GM18870 (cell line): ENCODE results near the gene CFDP1.
A peak's percentile ranks its signal among the peaks of the same experiment; 100 is the strongest.

Experiments used
- ATAC-seq: cut with Tn5 transposase; IDR thresholded peaks from one replicate; pipeline ENCODE4 v1.9.1; 2021; ENCODE audit warnings: moderate library complexity; ENCODE audit not compliant: unreplicated experiment

Gene CFDP1

DNA sequence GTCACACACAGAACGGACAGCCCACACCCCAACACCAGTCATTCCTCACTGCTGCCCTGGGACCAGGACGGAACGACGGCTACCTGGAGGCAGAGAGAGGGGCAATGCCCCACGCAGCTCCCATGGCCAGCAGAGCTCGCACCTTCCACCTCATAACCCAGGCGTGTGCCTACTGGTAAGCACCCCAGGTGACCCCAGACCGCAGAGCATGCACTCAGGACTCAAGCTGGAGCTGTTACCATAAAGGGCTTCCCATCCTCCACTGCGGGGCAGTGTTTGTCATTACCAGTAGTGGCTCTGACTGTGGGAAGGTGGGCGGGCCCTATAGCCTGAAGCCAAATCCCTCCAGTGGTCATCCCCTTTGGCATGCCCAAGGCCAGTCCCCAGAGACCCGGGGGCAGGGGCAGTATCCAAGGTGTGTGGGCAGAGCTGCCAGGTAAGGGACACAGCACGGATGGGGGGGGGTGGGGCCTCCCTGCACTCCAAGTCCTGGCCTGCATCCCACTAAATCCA lies 177.2 kb downstream of the CFDP1 start:
- no peak for ATAC-seq

DNA sequence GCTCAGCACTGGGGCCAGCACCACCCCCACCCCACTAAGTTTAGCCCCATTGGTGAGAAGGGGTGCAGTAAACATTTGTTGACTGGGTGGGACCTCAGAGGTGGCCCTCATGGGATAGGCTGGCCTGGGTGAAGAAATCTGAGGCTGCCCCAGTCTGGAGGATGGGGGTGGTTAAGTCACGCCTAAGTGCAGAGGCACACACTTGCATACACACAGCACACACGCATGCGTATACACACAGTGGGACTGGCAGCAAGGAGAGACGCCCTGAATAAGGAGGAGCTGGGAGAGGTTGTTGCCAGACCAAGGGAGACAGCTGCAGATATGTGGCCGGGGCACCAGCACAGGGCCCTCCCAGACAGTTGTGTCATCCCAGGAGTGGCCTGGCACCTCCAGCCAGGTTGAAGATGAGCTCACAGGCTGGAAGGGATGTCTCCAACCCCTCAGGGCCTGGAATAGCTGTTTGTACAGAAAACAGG lies 178.9 kb downstream of the CFDP1 start:
- ATAC-seq, result no peak

DNA sequence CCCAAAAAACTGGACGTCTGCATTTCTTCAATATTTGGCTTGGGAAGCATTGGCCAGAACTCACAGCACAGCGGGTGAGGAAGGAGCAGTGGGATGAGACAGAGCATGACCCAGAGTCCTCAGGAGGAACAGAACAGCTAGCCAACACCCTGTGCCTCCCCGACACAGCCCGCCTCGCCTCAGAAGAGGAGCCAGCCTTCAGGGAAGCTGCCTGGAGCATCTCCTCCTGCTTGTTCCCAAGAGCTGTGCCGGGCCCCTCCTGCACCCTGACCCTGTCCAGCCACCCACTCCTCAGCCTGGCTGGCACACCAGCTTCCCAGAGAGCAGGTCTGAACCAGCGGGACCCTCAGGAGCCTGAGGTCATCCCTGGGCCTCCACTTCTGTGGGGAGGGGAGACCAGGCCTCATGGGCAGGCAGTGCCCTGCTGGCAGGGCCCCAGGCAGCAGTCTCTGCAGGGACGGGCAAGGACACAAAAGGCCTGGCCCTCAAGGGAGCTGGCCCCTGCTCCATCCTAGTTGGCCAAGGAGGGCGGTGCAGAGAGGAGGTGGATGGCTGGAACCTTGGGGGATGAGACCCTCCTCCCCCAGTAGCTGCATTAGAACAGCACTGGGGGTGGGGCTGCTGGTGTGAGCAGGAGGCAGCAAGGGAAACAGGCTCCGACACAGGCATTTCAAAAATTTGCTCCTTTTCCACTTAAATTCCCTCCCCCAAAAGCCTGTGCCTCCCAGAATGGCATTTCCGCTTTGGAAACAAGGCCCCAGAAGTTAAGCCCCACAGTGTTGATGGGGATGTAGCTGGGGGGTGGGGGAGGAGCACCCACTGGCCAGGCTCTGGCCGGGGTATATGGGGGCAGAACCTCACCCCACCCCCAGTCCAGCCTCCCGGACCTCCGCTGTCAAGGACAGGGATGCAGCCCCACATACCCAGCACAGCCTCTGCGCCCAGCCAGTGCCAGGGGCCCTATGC lies 180.1 kb downstream of the CFDP1 start:
- ATAC-seq, result no peak

DNA sequence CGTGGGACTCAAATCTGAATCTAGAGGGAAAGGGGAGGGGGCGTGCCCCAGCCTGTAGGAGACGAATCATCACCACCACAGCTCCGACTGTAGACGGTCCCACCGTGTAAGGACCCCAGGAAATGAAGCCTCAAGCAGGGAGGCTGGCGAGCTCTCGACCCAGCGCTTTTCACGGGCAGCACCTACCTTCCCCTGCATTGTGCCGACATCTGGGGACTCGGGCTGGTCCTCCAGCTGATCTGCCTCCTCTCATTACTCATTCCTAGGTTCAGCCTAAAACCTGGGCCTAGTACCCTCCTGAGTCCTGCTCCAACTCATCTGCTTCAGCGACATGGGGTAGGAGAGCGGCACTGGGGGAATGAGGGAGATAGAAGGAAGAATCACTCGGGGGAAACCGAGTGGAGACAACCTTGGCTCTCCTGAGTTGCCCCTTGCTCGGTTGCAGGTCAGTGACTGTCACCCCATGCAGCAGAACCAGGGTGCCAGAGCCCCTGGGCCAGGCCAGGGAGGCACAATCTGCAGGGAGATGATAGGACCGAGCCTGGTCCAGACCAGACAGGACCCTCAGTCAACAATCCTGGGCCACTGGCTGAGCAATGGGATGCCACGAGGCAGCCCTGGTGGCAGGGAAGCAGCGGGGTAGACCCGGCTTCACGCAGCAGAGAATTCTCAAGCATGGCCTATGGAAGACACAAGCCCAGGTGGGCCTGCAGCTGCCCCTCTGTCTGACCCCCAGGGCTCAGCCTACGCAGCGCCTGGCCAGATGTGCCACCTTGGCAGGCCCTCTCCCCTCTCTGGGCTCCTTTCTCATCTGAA lies 181.0 kb downstream of the CFDP1 start:
- no peak for ATAC-seq

DNA sequence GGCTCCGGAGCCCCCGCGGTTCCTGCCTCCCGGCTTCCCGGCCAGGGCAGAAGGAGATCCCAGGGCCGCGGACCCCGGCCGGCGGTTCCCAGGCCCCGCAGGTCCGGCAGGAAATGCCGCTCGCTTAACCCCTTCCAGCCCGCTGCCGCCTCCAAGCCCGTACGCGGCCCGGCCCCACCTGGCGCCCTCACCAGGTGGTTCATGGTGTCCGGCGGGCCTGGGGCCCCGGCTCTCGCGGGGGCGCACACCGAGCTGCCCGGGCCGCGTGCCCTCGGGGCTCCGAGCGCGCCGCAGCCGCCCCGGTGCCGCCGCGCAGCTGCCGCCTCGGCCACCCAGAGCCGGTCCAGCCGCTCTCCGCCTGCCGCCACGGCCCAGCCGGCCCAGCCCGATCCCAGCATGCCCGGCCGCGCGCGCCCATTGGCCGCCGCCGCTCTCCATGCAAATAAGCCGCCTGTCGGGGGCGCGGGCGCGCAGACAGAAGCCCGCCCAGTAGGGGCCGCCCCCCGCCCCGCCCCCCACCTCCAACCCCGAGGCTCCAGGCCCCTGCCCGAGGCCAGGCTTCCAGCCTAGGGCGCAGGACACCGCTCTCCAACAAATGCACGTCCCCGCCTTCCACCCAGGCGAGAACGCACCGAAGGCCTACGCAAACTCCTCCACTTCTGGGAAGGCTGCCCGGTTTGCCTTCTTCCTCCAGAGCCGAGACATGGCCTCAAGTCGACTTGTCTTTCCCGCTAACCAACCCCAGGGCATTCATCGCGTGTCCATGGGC lies 181.8 kb downstream of the CFDP1 start, which contains the start of gene BCAR1:
Gene BCAR1, minus strand, starts transcription at position 345 of the 769 bp plus-strand sequence. Its CDS starts 142 bp downstream, at position 203.
- no peak for ATAC-seq

DNA sequence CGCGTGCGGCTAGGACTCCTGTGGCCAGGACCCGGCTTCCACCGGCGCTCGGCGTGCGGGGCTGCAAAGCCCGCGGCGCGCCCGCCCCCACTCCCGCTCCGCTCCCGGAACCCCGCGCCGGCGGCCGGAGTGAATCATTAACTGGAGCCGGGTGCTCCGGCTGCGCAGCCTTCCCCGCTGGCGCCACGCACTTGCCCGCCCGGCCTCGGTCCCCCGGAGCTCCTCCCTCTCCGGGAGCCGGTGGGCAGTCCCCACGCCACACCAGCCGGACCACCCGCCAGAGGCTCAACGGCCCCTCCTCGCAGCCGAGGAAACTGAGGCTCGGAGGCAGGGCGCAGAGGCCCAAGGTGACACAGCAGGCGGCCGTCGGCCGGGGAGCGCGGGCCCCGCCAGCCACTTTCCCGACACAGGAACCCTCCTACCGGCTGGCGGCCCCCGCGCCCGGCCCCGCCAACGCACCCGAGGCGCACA lies 182.5 kb downstream of the CFDP1 start:
- no peak for ATAC-seq

DNA sequence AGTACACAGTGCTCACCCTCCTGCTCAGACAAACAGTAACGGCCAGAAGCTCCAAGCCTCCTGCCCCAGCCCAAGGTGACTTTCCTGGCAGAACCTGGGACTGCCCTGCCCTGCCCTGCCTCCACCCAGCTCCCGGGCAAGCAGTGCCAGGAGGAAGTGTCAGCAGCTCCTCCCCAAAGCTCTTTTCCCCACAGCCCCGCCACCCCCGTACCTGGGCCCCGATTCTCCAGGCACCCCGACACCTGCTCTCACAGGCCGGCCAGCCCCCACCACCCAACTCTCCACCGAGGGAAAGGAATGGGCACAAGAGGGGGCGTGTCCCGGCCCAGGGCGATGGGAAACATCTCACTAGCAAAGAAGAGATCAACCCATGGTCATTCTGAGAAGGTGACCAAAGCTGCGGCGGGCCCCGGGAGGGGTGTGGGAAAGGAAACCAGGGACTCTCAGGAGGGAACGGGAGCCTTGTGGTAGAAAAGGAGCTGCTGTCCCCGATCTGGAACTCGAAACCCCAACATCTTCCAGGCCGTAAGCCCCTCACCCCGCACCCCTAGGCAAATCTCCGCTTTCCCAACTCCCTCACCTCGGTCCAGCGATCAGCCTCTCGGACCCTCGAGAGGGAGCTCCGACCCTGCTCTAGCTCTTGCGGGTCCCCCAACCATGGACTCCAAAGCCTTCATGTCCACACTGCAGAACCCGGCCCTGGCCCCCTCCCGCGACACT lies 183.1 kb downstream of the CFDP1 start:
- ATAC-seq, result no peak

DNA sequence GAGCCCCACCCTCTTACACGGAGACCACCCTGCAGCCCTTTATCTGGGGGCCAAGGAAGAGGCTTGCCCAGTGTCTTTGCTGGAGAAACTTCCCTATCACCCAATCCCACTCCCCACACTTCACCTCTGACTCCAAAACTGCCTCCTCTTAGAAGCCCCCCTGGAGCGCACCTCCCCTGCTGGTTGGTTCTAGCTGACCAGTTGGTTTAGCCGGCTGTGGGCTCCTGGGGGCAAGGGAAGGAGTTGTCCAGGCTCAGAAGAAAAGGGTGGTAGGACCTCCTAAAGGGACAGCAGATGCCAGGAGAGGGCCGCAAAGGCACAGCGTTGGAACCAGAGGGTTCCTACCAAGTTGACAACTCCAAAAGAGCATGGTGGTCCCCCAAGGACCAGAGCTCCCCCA lies 183.9 kb downstream of the CFDP1 start:
- no peak for ATAC-seq

DNA sequence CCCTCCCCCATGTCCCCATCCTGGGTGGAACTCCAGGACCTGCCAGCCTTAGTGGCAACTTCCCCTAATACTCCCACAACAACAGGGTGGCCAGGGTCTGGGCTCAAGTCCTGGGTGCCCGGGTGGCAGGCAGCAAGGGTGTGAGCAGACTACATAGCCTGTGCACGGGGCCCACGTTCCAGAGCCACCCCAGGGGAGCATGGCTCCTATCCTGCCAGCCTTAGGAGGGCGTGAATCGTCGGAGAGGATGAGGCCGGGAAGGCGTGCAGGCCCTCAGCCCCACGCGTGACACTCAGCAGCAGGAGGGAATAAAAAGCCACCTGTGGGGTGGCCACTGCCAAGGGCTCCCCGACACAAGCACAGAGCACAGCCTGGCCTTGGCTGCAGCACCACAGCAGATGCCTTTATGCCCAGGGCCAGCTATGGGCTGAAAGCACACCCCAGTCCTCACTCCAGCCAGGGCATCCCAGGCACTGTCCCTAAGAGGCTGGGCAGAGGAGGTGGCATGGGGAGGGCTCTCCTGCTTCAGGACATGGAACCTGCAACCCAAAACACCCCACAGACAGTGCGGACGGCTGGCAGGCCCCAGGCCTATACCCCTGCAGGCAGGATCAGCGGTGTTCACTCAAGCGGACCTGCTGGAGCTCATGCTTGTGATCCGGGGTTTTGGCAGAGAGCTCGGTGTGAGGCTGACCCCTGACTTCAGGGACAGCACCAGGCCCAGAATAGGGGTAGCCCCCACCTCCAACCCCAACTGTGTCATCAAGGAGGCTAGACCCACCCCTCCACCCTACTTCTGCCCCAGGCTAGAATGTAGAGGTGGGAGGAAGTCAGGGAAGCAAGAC lies 184.5 kb downstream of the CFDP1 start:
- ATAC-seq, result no peak

DNA sequence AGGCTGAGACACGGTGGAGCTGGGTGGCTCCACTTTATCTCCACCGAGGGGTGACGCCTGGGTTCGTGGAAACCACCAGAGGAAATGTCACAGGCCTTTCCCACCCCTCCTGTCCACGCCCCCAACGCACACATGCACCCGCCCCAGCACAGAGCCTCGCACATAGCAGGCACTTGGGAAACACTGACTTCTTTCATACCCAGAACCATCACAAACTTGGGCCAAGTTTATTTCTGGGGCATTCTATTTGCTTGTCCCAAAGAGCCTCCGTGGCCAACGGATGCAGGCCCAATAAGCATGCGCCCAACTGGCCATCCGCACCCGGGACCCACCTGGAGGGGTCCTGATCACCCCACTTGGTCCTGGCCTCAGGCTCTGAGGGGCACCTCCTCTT lies 185.2 kb downstream of the CFDP1 start:
- ATAC-seq, result no peak

DNA sequence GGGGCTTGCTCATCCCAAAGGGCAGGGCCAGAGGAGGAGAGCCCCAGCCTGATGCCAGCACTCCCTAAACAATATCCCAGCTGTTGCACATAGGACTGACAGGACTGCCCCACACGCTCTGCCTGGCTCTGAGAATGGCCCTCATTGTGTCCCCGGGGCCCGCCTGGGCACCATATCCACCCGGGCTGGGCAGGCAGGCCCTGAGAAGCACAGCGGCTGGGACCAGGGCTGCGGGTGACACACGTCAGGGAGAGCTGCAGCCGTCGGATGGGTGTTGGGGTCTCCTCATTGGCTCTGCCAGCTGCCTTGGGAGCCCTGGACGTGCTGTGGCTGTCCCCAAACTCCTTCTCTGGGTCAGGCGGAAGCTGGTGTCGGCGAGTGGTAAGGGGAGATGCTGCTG lies 186.1 kb downstream of the CFDP1 start:
- ATAC-seq, result no peak

DNA sequence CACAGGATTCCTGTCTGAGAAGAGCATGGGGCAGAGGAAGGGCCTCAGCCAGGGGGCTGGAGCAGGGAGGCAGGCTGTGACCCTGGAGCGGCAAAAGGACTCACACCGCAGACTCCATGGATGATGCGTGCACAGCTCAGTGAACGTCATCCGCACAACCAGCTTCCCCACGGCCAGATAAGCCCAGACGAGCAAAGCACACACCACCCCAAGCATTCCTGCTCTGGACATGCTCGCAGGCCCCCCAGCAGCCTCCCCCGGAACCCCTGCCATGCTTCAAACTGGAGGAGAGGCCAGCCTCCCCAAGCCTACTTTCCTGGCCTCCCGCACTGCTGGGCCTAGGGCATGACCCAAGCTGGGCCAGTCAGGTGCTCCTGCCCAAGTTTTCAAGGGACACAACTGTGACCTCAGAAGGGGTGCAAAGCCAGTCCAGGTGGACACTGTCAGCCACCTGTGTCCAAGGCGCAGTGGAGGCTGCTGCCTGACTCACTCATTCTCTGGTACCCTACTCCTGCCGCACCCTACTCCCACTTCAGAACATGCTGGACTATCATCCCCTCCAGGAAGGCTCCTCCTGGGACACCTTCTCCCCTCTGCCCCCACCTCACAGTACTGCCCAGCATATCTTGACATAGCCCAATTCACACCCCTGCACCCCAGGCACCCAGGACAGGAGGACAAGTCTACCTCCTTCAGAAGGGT lies 186.6 kb downstream of the CFDP1 start:
- no peak for ATAC-seq

DNA sequence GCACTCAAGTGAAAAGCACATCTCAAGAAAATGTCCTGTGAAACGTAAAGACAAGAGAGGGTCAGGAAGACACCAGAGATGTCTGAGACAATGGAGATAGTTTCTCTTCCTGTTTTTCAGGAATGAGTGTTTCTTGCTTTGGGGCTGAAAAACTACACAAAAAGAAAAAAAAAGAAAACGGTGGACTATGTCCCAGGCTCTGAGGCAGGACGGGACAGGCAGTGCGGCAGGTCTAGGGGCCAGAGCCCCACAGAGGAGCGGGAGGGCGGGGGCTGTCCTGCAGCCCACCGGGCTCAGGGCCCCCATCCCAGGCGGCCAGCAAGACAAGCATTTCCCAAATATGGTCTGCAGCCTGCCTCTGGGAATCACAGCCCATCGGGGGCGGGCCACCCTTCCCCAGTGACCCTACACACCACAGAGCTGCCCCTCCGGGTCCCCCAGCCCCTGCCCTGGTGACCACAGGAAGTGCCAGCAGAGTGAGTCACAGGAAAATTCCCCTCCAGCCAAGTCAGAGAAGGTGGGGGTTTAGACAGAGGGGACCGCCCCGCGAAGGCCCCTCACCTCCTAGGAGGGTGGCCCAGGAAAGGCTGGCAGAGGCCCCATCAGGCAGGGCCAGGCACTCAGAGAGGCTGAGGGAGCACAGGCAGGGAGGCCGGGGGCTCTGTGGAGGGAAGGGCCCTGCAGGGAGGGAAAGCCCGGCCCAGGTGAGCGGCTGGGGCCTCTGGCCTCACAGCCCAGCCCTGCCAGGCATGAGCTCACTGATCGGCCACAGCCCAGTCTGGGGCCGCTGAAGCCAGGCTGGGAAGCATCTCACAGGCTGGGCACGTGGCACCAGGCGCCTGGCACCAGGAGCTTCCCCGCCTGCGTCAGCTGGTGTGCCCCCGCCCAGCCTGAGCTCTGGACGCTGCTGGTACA lies 188.2 kb downstream of the CFDP1 start:
- ATAC-seq, result peak; percentile 44

DNA sequence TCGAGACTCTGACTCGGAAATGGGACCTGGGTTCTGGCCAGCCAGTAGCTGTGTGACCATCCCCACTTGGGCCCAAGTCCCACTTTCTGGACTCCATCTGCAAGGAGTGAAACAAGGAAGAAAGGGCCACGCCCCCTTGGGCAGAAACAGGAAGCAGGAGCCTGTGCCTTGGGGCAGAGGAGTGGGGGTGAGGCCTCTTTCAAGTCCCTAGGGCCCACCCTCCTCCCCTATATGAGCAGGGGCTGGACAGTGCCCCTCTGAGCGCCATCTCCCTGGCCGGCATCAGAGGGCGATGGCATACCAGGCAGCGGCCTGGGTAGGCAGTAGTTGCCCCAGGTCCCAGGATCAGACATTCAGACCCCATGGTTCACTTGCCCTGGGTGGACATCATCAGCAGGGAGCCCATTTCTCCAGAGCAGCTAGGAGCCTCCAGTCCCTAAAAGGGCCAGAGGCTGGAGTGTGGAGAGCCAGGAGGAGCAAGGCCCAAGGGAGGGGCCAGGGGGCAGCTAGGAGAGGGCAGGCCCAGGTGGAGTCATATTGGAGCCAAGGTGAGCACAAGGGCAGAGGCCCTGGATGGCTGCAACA lies 189.0 kb downstream of the CFDP1 start:
- ATAC-seq, result no peak
